EL (cell line): Measurements from ENCODE around the gene LRIT3.
"Not testable (repeated sequence)": the region's sequence is repeated elsewhere in the genome, so short reads cannot be mapped to it uniquely, and the experiment has no call there.

Experiments
- DNase-seq: peaks from one replicate; pipeline ENCODE4 v3.0.0-alpha.2; 2016

Gene LRIT3

GRCh38 chr4:109859426-109860300, 11.8 kb downstream of the LRIT3 start:
- not testable (repeated sequence) for DNase-seq

GRCh38 chr4:109861271-109861670, 13.4 kb downstream of the LRIT3 start:
- no peak for DNase-seq

GRCh38 chr4:109861916-109862511, 14.1 kb downstream of the LRIT3 start:
- no peak for DNase-seq

- DNase-seq, result no peak
Measured at GRCh38 chr4:109864134-109864533, 16.2 kb downstream of the LRIT3 start.

- no peak for DNase-seq
Measured at GRCh38 chr4:109870061-109870460, 22.2 kb downstream of the LRIT3 start.

GRCh38 chr4:109872065-109872464, 24.2 kb downstream of the LRIT3 start:
- no peak for DNase-seq

- DNase-seq, result no peak
Measured at GRCh38 chr4:109872950-109873656, 25.2 kb downstream of the LRIT3 start.

GRCh38 chr4:109873791-109874514, 26.0 kb downstream of the LRIT3 start:
- DNase-seq, result peak; percentile 26

- DNase-seq, result no peak
Measured at GRCh38 chr4:109875106-109875505, 27.2 kb downstream of the LRIT3 start.

- not testable (repeated sequence) for DNase-seq
Measured at GRCh38 chr4:109875553-109875952, 27.6 kb downstream of the LRIT3 start.

GRCh38 chr4:109876634-109877265, 28.8 kb downstream of the LRIT3 start:
- no peak for DNase-seq

- no peak for DNase-seq
Measured at GRCh38 chr4:109877400-109877799, 29.5 kb downstream of the LRIT3 start.

GRCh38 chr4:109878355-109878754, 30.4 kb downstream of the LRIT3 start:
- no peak for DNase-seq

GRCh38 chr4:109879081-109879480, 31.2 kb downstream of the LRIT3 start:
- DNase-seq, result no peak

GRCh38 chr4:109879636-109880314, 31.9 kb downstream of the LRIT3 start:
- no peak for DNase-seq

- DNase-seq, result no peak
Measured at GRCh38 chr4:109886303-109886702, 38.4 kb downstream of the LRIT3 start.

- no peak for DNase-seq
Measured at GRCh38 chr4:109887071-109887470, 39.2 kb downstream of the LRIT3 start.

- no peak for DNase-seq
Measured at GRCh38 chr4:109890076-109890475, 42.2 kb downstream of the LRIT3 start.

- DNase-seq, result no peak
Measured at GRCh38 chr4:109902559-109903251, 54.8 kb downstream of the LRIT3 start.

GRCh38 chr4:109908731-109909130, 60.8 kb downstream of the LRIT3 start:
- no peak for DNase-seq

GRCh38 chr4:109910256-109910655, 62.3 kb downstream of the LRIT3 start:
- no peak for DNase-seq
